Osteocyte (in vitro differentiated cells): ENCODE measurements around the gene AMTN. TPM values are rescaled to one million over a fixed set of nuclear protein-coding genes. Genes with fewer than 3 reads are reported as not detected.

Experiments used
- DNase-seq: peaks from one replicate; pipeline ENCODE4 v3.0.0; 2021; ENCODE audit warnings: mixed read lengths; ENCODE audit not compliant: unreplicated experiment; ENCODE audit errors: extremely low spot score
- H3K27ac Mint-ChIP-seq: one replicate; pipeline ENCODE4 v1.8.0; 2021; ENCODE audit warnings: mild to moderate bottlenecking, mixed read lengths; ENCODE audit not compliant: unreplicated experiment
- H3K27me3 Mint-ChIP-seq: one replicate; pipeline ENCODE4 v1.8.0; 2021; ENCODE audit warnings: mixed read lengths; ENCODE audit not compliant: unreplicated experiment
- H3K36me3 Mint-ChIP-seq: one replicate; pipeline ENCODE4 v1.8.0; 2021; ENCODE audit warnings: mixed read lengths; ENCODE audit not compliant: unreplicated experiment
- H3K4me1 Mint-ChIP-seq: one replicate; pipeline ENCODE4 v1.8.0; 2021; ENCODE audit warnings: mixed read lengths; ENCODE audit not compliant: unreplicated experiment
- H3K4me3 Mint-ChIP-seq: one replicate; pipeline ENCODE4 v1.8.0; 2021; ENCODE audit warnings: mild to moderate bottlenecking, moderate library complexity, mixed read lengths; ENCODE audit not compliant: unreplicated experiment
- H3K9me3 Mint-ChIP-seq: one replicate; pipeline ENCODE4 v1.8.0; 2021; ENCODE audit warnings: mixed read lengths; ENCODE audit not compliant: unreplicated experiment
- CTCF ChIP-seq: fragments of 200-600 bp; sonication (generic); IDR thresholded peaks from 2 replicates; pipeline ENCODE4 v1.5.0; 2021; ENCODE audit warnings: antibody characterized with exemption, mild to moderate bottlenecking, moderate library complexity
- total RNA-seq: library from RNA; stranded (reverse); gene quantifications from 2 replicates; pipeline ENCODE4 v1.2.1, GENCODE V29; 2021

The AMTN gene
- total RNA-seq, 1 donor from 2014 or later, result not detected

- no peak for DNase-seq
- H3K9me3 Mint-ChIP-seq, result no peaks in the 10 kb centered on the region
- peaks cover 6% of the 10 kb centered on the region for H3K27me3 Mint-ChIP-seq
- H3K27ac Mint-ChIP-seq, result no peak overlapping the region
- no peak overlapping the region for H3K4me3 Mint-ChIP-seq
- TF ChIP-seq CTCF, result no peak
- H3K36me3 Mint-ChIP-seq, result no peaks in the 10 kb centered on the region
- H3K4me1 Mint-ChIP-seq, result peaks cover 23% of the 10 kb centered on the region
Observed at GRCh38 chr4:70518716-70519115, 347 bp downstream of the AMTN start.

GRCh38 chr4:70522626-70523025 lies 4.3 kb downstream of the AMTN start:
- Mint-ChIP-seq H3K27me3 (peaks cover 10% of the 10 kb centered on the region), H3K9me3 (no peaks in the 10 kb centered on the region), H3K27ac (no peak overlapping the region)

GRCh38 chr4:70530997-70531396 lies 12.6 kb downstream of the AMTN start:
- H3K4me3 Mint-ChIP-seq, result no peak overlapping the region
- no peaks in the 10 kb centered on the region for H3K36me3 Mint-ChIP-seq
- no peak overlapping the region for H3K27ac Mint-ChIP-seq
- no peaks in the 10 kb centered on the region for H3K9me3 Mint-ChIP-seq
- no peak for DNase-seq
- no peak for TF ChIP-seq CTCF
- peaks cover 7% of the 10 kb centered on the region for H3K27me3 Mint-ChIP-seq
- no peaks in the 10 kb centered on the region for H3K4me1 Mint-ChIP-seq

More at GRCh38 chr4:70522626-70523025, 4.3 kb downstream of the AMTN start:
- no peak for DNase-seq
- H3K36me3 Mint-ChIP-seq, result no peaks in the 10 kb centered on the region
- peaks cover 10% of the 10 kb centered on the region for H3K4me1 Mint-ChIP-seq
- no peak for TF ChIP-seq CTCF
- no peak overlapping the region for H3K4me3 Mint-ChIP-seq

GRCh38 chr4:70531981-70532380 lies 13.6 kb downstream of the AMTN start:
- Mint-ChIP-seq H3K36me3 (no peaks in the 10 kb centered on the region), H3K4me1 (no peaks in the 10 kb centered on the region), H3K27ac (no peak overlapping the region), H3K27me3 (peaks cover 2% of the 10 kb centered on the region), H3K4me3 (no peak overlapping the region), H3K9me3 (no peaks in the 10 kb centered on the region)
- TF ChIP-seq CTCF, result no peak
- no peak for DNase-seq

GRCh38 chr4:70533211-70533610 lies 14.8 kb downstream of the AMTN start:
- Mint-ChIP-seq H3K4me3 (no peak overlapping the region), H3K27me3 (peaks cover 7% of the 10 kb centered on the region), H3K4me1 (no peaks in the 10 kb centered on the region), H3K9me3 (no peaks in the 10 kb centered on the region), H3K27ac (no peak overlapping the region), H3K36me3 (no peaks in the 10 kb centered on the region)
- DNase-seq, result no peak
- TF ChIP-seq CTCF, result no peak
